ENCODE data around the gene CCDC87.
A peak's percentile ranks its signal among the peaks of the same experiment; 100 is the strongest.

The CCDC87 gene

GRCh38 chr11:66600631-66601233 is 7.9 kb upstream of the CCDC87 start:
- no peak for TF ChIP-seq CTCF (IDR thresholded peaks at IDR 0.05; ENCODE audit: borderline replicate concordance, control extremely low read depth, extremely low read depth, insufficient read depth, missing control alignments)
- in situ Hi-C loops (cut with MboI; ENCODE audit: low sequenced_read_pairs, unreplicated experiment): no loop called here
- no peak for DNase-seq (ENCODE audit: low spot score)

- in situ Hi-C loops (cut with MboI; ENCODE audit: low sequenced_read_pairs, unreplicated experiment): no loop called here
- no peak for TF ChIP-seq CTCF (IDR thresholded peaks at IDR 0.05; ENCODE audit: borderline replicate concordance, control extremely low read depth, extremely low read depth, insufficient read depth, missing control alignments)
- DNase-seq (ENCODE audit: low spot score): no peak
These were observed 7.4 kb upstream of the CCDC87 start for GRCh38 chr11:66600219-66600618.

- no peak for DNase-seq (ENCODE audit: low spot score)
- TF ChIP-seq CTCF (IDR thresholded peaks at IDR 0.05; ENCODE audit: borderline replicate concordance, control extremely low read depth, extremely low read depth, insufficient read depth, missing control alignments): no peak
- in situ Hi-C loops (cut with MboI; ENCODE audit: low sequenced_read_pairs, unreplicated experiment): no loop called here
These were observed 6.1 kb upstream of the CCDC87 start for GRCh38 chr11:66598993-66599392.

DNA sequence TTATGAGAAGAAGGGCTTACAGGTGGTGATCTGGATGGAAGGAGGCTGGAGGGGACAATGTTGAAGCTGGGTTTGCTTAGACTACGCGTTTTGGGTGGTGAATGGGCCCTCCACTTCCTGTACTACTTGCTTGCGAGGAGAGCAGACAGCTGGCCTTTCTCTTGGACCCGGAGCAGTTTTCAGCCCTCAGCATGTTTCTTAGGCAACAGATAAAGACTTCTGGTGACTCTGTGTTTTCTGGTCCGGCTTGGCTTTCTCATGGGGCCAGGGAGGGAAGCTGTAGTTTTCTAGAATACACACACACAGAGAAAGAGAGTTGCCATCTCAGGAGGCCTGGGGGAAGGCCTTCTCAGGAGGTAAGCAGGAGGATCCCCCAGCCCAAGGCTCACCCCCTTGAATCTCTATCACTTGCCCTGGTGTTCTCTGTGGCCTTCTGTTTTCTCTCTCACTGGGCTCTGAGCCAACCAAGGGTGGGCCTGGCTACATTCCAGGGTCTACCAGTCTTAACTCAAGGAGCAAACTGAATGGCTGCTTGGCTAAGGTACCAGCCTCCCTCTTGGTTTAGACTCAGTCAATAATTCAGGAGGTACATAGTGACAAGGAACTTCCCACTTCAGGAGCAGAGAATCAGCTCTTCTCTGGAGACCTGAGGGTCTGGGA is 2.5 kb upstream of the CCDC87 start:
- TF ChIP-seq CTCF (IDR thresholded peaks at IDR 0.05; ENCODE audit: borderline replicate concordance, control extremely low read depth, extremely low read depth, insufficient read depth, missing control alignments): no peak
- no peak for DNase-seq (ENCODE audit: low spot score)
- in situ Hi-C loops (cut with MboI; ENCODE audit: low sequenced_read_pairs, unreplicated experiment): no loop called here

- no peak for TF ChIP-seq CTCF (IDR thresholded peaks at IDR 0.05; ENCODE audit: borderline replicate concordance, control extremely low read depth, extremely low read depth, insufficient read depth, missing control alignments)
- in situ Hi-C loops (cut with MboI; ENCODE audit: low sequenced_read_pairs, unreplicated experiment): no loop called here
- DNase-seq (ENCODE audit: low spot score): no peak
These were observed 787 bp upstream of the CCDC87 start for GRCh38 chr11:66593650-66594049.

GRCh38 chr11:66593303-66593635 is 406 bp upstream of the CCDC87 start:
- DNase-seq (ENCODE audit: low spot score): peak; percentile 38
- in situ Hi-C loops (cut with MboI; ENCODE audit: low sequenced_read_pairs, unreplicated experiment): no loop called here
- no peak for TF ChIP-seq CTCF (IDR thresholded peaks at IDR 0.05; ENCODE audit: borderline replicate concordance, control extremely low read depth, extremely low read depth, insufficient read depth, missing control alignments)

Measured in GM13976 (cell line).